ENCODE results near the gene MOCS3. TPM values are rescaled to one million over a fixed set of nuclear protein-coding genes. Genes with fewer than 3 reads are reported as not detected.

Gene MOCS3
- 11.0 TPM for total RNA-seq

GRCh38 chr20:50958615-50959542 is at the start of gene MOCS3:
MOCS3 (plus strand) TSS chr20:50958818; CDS start chr20:50958843, 25 bp downstream.
- DNase-seq (ENCODE audit: low read depth in 2 of 3, low spot score in 2 of 3) = peak; percentile 82 to 97 (median 95)

- no peak for DNase-seq (ENCODE audit: low read depth in 2 of 3, low spot score in 2 of 3)
These were observed 49.2 kb upstream of the MOCS3 start for GRCh38 chr20:50909413-50909812.

DNA sequence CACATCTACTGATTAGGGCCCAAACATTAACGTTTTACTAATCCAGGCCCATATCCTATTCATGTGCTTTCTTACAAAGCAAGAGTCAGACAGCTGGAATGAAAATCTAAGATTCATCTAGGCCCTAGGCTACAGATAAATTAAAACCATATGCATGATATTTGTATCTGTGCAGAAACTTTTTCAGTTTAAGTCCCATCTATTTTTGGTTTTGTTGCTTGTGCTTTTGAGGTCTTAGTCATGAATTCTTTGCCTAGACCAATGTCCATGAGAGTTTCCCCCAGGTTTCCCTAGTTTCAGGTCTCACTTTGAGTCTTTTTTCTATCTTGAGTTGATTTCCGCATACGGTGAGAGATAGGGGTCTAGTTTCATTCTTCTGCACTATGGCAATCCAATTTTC is 47.6 kb upstream of the MOCS3 start:
- no peak for DNase-seq (ENCODE audit: low read depth in 2 of 3, low spot score in 2 of 3)

DNA sequence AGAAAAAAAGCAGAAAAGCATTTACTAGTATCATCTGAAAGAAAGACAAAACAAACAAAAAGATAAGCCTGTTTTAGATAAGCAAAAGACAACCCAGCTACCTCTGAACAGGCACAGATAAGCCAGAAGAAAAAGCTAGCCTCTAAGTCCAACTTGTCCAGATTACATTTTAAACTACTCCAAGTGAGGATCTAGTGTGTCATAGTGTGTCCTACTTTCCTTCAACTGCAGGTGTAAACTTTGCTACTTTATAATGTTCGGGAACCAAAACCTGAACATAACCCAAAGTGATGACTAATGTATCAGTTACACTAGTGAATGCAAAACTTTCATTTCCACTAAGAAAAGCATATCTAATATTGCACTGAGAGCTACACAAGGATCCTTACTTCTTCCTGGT is 46.9 kb upstream of the MOCS3 start:
- DNase-seq (ENCODE audit: low read depth in 2 of 3, low spot score in 2 of 3) = no peak

- no peak for DNase-seq (ENCODE audit: low read depth in 2 of 3, low spot score in 2 of 3)
These were observed 44.8 kb upstream of the MOCS3 start for GRCh38 chr20:50913690-50914375.

DNA sequence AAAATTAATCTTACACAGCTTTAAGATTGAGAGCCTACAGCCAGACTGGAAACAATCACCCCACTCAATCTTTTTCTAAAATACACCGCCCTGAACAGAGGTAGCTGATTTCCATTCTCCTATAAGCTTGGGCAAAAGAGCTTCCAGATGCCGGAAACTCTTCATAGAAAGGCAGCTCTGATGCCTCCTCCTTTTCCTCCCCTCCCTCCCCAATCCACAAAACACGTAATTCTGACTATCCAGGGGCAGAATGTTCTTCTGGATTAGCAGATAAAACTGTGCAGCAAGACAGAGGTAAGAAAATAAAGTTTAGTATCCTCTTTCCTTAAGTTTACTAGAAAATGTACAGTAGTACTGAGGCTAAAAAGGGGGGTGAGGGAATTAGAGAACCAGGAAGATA is 43.2 kb upstream of the MOCS3 start:
- no peak for DNase-seq (ENCODE audit: low read depth in 2 of 3, low spot score in 2 of 3)

DNA sequence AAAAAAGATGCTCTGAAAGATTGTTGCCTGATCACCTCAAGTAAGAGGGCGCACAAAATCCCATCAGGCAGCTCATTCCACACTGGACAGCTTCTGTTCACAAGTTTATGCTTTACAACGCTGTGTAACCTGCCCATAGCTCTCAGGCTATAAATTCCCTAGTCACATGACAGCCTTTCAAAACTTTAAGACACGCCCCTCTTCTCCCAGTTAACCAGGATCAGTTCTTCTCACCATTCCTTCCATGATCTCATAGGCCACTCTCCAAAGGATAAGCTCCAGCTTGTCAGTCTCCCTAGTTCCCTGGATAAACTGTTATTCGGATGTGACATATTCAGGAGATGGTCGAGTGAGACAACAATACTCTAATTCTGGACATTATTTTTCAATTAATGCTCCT is 42.4 kb upstream of the MOCS3 start:
- no peak for DNase-seq (ENCODE audit: low read depth in 2 of 3, low spot score in 2 of 3)

- DNase-seq (ENCODE audit: low read depth in 2 of 3, low spot score in 2 of 3) = no peak
These were observed 41.7 kb upstream of the MOCS3 start for GRCh38 chr20:50916934-50917333.

- no peak for DNase-seq (ENCODE audit: low read depth in 2 of 3, low spot score in 2 of 3)
These were observed 40.2 kb upstream of the MOCS3 start for GRCh38 chr20:50918403-50918802.

DNA sequence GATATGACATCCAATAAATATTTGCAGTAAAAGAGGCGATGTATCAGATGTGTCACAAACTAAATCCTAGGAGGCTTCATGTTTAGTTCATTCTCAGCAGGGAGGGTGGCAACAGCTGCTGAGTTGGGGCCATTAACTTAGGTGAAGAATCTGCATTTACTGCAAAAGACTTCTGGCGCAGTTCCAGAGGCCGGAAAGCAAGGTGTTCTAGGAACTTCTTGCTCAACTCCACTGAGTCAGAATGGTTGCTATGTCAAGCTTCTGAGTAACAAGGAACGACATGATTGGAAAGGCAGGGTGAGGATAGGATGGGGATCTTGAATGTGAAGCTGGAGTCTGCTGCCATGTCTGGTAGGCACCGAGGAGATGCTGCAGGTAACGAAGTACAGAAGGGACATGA is 39.1 kb upstream of the MOCS3 start:
- DNase-seq (ENCODE audit: low read depth in 2 of 3, low spot score in 2 of 3) = no peak

DNA sequence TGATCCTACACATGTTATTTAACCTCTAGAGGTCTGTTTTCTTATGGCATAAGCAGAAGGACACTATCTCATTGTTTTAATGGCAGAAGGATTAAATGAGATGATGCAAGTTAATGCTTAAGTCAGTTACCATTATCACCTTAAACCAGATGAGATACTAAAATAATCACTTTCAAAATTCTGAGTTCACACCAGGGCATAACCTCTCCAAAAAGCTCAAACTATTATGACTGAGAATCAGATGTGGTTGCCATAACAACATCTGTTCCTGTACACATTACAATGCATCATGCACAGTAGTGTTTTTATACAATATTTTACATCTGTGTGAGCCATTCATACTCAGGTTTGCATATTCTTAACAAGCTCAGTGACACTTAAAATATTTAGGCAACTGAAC is 37.6 kb upstream of the MOCS3 start:
- DNase-seq (ENCODE audit: low read depth in 2 of 3, low spot score in 2 of 3) = peak in 2 of 3 donors; percentile 44 to 58

GRCh38 chr20:50921803-50922501 is 36.7 kb upstream of the MOCS3 start:
- DNase-seq (ENCODE audit: low read depth in 2 of 3, low spot score in 2 of 3) = no peak

DNA sequence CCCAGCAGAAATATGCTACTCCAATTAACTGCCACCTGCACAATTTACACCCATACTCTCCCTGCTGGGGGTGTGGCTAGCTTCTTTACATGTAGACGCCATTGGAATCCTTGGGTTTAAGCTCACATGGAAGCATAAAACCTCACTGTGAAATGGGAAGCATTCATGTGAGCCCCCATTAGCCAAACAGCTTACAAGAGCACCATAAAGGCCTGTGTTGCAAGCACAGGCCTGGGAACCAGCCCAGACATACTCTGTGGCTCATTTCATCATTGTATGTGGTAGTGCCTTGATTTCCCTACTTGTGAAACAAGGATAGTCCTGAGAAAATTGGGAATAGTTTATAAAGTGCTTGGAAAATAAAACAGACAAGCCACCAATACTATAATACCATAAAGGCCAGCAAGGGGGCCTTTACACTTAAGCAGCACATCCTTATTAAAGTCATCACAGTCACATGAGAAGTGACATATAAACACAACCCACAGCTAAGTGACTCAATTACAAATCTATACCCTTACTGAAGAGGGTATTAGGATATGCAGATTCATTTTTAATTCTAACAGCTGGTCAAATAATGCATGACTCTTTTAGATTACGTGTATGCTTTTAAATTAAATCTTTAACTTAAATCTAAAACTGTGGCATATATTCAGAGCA is 34.2 kb upstream of the MOCS3 start:
- DNase-seq (ENCODE audit: low read depth in 2 of 3, low spot score in 2 of 3) = no peak

DNA sequence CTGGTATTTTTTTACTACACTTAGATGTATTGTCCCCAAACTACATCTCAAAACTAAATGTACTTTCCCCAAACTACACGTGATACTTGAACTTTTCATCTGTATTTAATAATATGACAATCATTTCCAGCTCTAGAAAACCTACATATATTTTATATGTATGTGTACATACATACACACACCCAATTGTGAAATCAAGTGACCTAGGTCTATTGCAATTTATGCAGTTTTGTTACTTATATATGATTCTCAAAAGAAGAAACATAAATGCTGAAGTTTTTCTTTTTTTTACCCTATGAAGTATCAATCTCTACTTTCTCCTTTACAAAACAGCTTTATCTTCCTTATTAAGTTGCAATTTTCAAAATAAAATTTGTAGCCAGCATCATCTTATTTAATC is 32.1 kb upstream of the MOCS3 start:
- DNase-seq (ENCODE audit: low read depth in 2 of 3, low spot score in 2 of 3) = no peak

GRCh38 chr20:50928469-50928868 is 30.1 kb upstream of the MOCS3 start:
- no peak for DNase-seq (ENCODE audit: low read depth in 2 of 3, low spot score in 2 of 3)

DNA sequence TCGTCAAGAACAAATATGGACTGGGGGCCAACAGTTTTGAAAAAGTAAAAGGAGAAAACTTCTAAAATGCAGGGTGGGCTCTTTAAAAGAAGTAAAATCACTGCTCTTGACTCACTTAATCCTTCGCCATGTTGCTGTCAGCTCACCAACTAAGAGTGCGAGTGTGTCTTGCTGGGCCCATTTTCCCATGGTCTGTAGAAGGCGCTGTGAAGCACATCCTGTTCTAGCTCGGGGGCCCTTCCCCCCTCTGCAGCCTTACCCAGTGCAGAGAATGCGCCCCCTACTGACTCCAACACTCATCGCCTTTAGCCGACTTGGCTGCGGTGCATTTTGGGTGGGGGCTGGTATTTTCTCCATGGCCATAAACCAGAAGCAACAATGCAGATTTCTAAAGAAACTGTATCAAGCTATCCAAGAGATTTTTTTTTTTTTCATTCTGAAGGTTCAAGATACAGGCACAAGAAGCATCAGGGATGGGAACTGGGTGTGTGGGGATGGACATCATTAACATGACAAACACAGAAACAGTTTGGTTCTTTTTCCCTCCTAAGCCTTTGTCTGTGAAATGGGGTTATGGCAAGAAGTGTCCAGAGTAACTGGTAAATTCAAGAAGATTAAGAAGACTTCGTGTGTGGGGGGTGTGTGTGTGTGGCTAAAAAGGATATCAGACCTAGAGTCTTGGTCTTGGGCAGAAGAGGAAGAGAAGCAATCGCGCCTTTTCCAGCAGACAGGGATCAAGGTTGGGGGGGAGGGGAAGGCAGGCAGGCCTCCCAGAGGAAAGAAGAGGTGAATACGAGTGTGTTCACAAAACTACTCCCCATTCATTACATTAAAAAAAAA is 29.1 kb upstream of the MOCS3 start:
- DNase-seq (ENCODE audit: low read depth in 2 of 3, low spot score in 2 of 3) = peak; percentile 77 to 98 (median 97)

- no peak for DNase-seq (ENCODE audit: low read depth in 2 of 3, low spot score in 2 of 3)
These were observed 28.3 kb upstream of the MOCS3 start for GRCh38 chr20:50930139-50930975.

DNA sequence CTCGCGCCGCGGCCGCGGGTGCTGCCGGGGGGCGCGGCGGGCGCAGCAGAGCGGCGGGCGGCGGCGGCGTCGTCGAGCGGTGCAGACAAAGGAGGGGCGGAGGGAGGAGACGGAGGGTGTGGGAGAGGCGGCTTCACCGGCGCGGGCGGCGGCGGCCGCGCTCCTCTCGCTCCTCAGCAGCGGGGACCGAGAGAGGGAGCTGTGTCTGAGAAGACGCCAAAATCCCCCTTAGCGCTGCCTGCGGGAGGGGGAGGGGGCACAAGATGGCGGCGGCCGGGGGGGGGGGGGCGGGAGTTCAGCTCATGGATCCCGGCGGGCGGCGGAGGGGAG is 27.7 kb upstream of the MOCS3 start:
- no peak for DNase-seq (ENCODE audit: low read depth in 2 of 3, low spot score in 2 of 3)

Measured in hematopoietic multipotent progenitor cell (in vitro differentiated cells).